Activated T-cell treated with anti-CD3 and anti-CD28 coated beads, Interleukin-2, amount 50 U/mL, for 24 hours (primary cell): ENCODE data around the gene KDM8.
A peak's percentile ranks its signal among the peaks of the same experiment; 100 is the strongest.

Experiments used
- DNase-seq: peaks from one replicate; pipeline ENCODE4 v3.0.0-alpha.2; 2020
- H3K27ac Mint-ChIP-seq: 2 replicates; pipeline ENCODE4 v1.8.0; 2020; ENCODE audit warnings: mild to moderate bottlenecking, mixed read lengths
- H3K27me3 Mint-ChIP-seq: 2 replicates; pipeline ENCODE4 v1.8.0; 2020; ENCODE audit warnings: mixed read lengths
- H3K36me3 Mint-ChIP-seq: 2 replicates; pipeline ENCODE4 v1.8.0; 2020; ENCODE audit warnings: low read depth, mixed read lengths
- H3K4me1 Mint-ChIP-seq: 2 replicates; pipeline ENCODE4 v1.8.0; 2020; ENCODE audit warnings: low read depth, mixed read lengths
- H3K4me3 Mint-ChIP-seq: 2 replicates; pipeline ENCODE4 v1.8.0; 2020; ENCODE audit warnings: mild to moderate bottlenecking, moderate library complexity, mixed read lengths
- H3K9me3 Mint-ChIP-seq: 2 replicates; pipeline ENCODE4 v1.8.0; 2020; ENCODE audit warnings: mixed read lengths

Gene KDM8

DNA sequence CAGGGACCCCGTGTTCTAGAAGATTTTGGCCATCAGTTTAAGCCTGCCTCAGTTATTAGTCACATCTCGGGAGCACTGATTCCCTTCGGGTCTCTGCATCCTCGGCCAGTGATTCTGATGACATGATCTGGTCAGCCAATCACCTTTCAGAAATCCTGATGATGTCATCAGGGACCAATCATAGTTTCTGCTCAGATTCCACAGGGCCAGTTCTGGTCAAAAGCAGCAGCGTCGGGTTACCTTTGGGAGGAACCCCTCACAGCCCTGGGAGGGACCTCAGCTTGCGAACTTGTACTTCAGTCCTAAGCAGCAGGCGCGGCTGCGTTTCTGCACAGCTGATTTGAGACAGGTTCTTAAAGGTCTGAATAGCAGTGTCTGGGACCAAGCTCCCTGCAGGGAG lies 13.9 kb downstream of the KDM8 start:
- H3K36me3 Mint-ChIP-seq, result peaks cover 64% of the 10 kb centered on the region
- H3K4me1 Mint-ChIP-seq, result peaks cover 3% of the 10 kb centered on the region

DNA sequence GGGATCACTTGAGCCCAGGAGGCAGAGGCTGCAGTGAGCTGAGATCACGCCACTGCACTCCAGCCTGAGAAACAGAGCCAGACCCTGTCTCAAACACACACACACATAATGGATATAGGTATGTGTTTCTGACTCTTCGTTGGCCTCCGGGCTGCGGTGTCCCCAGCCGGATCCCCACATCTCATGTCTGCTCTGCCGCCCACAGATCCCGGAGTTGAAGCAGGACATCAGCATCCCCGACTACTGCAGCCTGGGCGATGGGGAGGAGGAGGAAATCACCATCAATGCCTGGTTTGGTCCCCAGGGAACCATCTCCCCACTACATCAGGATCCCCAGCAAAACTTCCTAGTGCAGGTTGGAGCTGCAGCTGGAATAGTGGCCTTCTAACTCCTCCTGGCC lies 15.4 kb downstream of the KDM8 start:
- no peak overlapping the region for H3K4me3 Mint-ChIP-seq
- H3K36me3 Mint-ChIP-seq, result peaks cover 69% of the 10 kb centered on the region
- H3K27ac Mint-ChIP-seq, result no peak overlapping the region
- no peaks in the 10 kb centered on the region for H3K9me3 Mint-ChIP-seq
- DNase-seq, result no peak
- peaks cover 3% of the 10 kb centered on the region for H3K4me1 Mint-ChIP-seq
- H3K27me3 Mint-ChIP-seq, result no peaks in the 10 kb centered on the region

More for the DNA sequence above, 13.9 kb downstream of the KDM8 start:
- H3K4me3 Mint-ChIP-seq, result no peak overlapping the region
- no peaks in the 10 kb centered on the region for H3K27me3 Mint-ChIP-seq
- DNase-seq, result no peak
- peak overlapping the region; percentile 37 for H3K27ac Mint-ChIP-seq
- no peaks in the 10 kb centered on the region for H3K9me3 Mint-ChIP-seq

DNA sequence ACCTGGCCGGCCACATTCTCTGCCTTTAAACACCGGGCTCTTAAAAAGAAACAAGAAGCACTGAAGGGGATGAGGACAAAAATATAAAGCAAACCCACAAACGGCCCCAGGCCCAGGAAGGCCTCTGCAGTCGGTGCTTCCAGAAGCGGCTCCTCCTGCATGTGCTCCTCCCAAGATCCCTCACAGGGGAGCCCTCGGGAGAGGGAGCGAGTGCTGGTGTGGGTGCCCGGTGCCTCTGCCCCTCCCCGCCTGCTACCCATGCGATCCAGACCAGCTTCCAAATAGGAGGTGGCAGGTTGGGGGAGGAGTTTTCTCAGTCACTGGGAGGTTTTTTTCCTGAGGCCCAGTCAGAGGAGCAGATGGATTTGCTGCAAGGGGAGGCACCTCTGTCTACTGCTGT lies 15.8 kb downstream of the KDM8 start:
- Mint-ChIP-seq H3K27ac (no peak overlapping the region), H3K9me3 (no peaks in the 10 kb centered on the region), H3K36me3 (peaks cover 69% of the 10 kb centered on the region), H3K4me3 (no peak overlapping the region), H3K4me1 (peaks cover 5% of the 10 kb centered on the region), H3K27me3 (no peaks in the 10 kb centered on the region)
- DNase-seq, result no peak

DNA sequence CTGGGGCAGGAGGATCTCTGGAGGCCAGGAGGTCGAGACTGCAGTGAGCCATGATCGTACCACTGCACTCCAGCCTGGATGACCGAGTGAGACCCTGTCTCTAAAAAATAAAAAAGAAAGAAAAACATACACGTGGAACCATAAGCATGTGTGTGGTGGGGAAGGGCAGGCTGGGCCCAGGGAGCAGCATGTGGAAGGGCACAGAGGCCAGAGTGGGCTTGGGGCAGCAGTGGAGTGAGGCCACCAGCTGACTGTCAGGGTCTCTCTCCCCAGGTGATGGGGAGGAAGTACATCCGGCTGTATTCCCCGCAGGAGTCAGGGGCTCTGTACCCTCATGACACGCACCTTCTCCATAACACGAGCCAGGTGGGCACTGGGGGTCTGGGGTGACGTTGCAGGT lies 16.8 kb downstream of the KDM8 start:
- Mint-ChIP-seq H3K4me3 (no peak overlapping the region), H3K27me3 (no peaks in the 10 kb centered on the region), H3K9me3 (no peaks in the 10 kb centered on the region), H3K27ac (no peak overlapping the region), H3K4me1 (peaks cover 5% of the 10 kb centered on the region), H3K36me3 (peaks cover 69% of the 10 kb centered on the region)
- no peak for DNase-seq

DNA sequence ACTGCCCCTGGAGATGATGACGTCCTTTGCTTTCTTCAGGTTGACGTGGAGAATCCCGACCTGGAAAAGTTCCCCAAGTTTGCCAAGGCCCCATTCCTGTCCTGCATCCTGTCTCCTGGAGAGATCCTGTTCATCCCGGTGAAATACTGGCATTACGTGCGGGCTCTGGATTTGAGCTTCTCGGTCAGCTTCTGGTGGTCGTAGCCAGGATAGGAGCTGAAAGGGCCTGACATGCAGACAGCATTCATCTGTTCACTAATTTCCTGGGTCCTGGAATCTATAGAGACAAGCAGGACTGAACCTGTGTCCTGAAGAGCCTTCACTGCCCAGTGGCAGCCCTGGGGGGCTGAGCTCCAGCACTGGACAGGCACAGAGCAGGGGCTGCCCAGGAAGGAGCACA lies 17.2 kb downstream of the KDM8 start:
- H3K36me3 Mint-ChIP-seq, result peaks cover 70% of the 10 kb centered on the region
- H3K9me3 Mint-ChIP-seq, result no peaks in the 10 kb centered on the region
- DNase-seq, result no peak
- no peak overlapping the region for H3K4me3 Mint-ChIP-seq
- H3K27ac Mint-ChIP-seq, result no peak overlapping the region
- H3K4me1 Mint-ChIP-seq, result peaks cover 5% of the 10 kb centered on the region
- H3K27me3 Mint-ChIP-seq, result no peaks in the 10 kb centered on the region

DNA sequence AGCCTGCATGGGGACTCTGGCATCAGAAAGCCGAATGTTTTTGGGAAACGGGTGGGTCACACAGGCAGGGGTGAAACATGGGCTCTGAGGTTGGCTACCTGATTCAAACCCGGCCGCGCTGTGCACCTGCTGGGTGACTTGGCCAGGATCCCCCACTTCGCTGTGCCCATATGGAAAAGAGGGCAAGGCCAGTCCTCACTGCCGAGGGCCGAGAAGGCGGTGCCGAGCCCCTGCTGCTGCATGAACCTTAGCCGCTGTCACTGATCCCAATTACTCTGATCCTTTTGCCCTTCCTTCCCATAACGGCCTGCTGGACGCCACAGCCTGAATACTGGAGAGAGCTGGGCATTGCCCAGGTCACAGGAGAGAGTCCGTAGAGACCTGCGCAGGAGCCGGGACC lies 17.7 kb downstream of the KDM8 start:
- Mint-ChIP-seq H3K27me3 (no peaks in the 10 kb centered on the region), H3K36me3 (peaks cover 70% of the 10 kb centered on the region), H3K4me1 (peaks cover 10% of the 10 kb centered on the region), H3K4me3 (no peak overlapping the region), H3K9me3 (no peaks in the 10 kb centered on the region), H3K27ac (peak overlapping the region; percentile 20)
- no peak for DNase-seq

DNA sequence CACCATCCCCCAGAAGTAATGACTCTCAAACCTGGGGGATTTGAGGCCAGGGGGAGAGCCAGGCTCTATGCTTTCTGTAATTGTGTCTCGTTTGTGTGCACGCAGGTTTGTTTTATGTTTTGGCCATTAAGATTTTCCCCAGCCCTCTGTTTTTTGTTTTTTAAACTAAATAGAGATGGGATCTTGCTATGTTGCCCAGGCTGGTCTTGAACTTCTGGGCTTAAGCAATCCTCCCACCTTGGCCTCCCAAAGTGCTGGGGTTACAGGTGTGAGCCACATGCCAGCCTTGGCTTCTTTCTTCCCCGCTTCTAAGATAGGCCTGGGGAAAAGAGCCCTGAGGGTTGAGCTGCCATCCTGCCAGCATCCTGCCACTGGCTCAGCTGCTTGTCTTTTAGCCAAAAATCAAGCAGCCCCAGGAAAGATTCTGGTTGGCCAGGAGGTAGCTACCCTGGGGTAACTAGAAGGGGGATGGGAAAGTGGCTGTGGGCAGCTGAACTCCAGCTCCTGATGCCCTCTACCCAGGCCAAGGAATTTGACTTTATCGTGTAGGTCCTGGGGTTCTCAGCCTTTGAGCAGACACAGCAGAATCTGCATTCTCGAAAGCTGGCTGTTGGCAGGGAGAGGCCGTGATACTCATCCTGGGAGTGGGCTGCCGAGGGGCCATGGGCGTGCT lies 18.4 kb downstream of the KDM8 start:
- no peak for DNase-seq

DNA sequence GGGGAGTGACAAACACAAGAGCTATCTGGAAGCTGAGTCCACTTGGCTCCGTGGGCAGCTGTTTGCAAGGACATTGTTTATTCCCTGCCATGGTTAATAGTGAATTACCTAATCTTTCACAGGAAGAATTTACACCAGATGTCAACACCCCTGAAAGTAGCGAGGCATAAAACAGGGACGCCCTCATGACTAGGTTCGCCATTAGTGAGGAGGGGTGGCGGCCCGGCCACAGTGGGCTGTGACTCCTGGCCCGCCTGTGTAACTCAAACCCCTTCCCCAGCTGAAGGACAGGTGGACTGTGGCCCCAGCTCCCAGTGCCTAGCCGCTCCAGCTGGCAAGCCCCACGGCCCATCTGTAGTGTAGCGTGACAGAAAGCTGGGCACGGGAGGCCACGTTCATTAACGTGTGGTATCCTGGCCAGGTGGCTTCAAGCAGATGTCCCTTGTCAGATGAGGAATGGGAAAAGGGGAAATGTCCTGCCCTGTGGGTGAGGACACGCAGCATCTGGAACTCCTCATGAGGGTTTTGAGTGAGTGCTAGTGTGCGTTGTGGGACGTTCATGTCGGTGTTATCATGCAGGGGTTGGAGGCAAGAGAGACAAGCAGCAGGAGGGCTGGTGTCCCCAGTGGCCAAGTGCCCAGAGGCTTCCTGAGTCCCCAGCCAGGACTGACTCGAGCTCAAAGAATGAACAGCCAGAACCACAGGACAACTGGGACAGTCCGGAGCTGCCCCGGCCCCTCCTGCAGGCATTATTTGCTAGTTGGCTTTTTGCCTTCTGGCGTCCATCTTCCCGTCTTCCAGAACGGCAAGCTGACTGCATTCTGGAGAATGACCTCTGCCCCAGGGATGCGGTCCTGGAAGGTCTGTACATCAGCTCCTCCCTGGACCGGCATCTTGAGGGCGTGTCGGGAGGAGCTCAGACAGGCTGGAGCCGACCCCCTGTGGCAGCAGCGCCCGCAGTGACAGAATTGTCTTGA lies 19.2 kb downstream of the KDM8 start:
- Mint-ChIP-seq H3K4me1 (peaks cover 23% of the 10 kb centered on the region), H3K36me3 (peaks cover 73% of the 10 kb centered on the region), H3K27ac (peak overlapping the region; percentile 73)

More for the DNA sequence above, 18.4 kb downstream of the KDM8 start:
- Mint-ChIP-seq H3K9me3 (no peaks in the 10 kb centered on the region), H3K4me1 (peaks cover 15% of the 10 kb centered on the region), H3K36me3 (peaks cover 71% of the 10 kb centered on the region), H3K4me3 (no peak overlapping the region), H3K27me3 (no peaks in the 10 kb centered on the region), H3K27ac (peak overlapping the region; percentile 73)

DNA sequence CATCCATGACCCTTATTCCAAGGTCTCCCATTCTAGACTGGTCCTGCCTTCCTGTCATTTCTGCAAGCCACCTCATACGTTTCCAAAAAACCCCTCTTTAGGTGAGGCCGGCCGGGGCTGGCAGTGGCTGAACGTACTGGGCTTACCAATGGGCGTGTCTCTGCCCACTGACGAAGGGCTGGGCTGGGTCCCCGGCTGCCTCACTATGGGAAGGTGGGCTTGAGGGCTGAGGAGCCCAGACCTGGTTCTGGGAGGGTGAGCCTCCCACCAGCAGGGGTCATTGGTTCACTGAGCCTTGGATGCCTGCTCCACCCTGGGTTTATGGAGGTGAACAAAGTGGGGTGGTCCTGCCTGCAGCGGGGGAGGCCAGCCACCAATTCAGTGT lies 19.9 kb downstream of the KDM8 start:
- Mint-ChIP-seq H3K36me3 (peaks cover 76% of the 10 kb centered on the region), H3K9me3 (no peaks in the 10 kb centered on the region), H3K27me3 (no peaks in the 10 kb centered on the region), H3K4me3 (no peak overlapping the region), H3K27ac (no peak overlapping the region), H3K4me1 (peaks cover 23% of the 10 kb centered on the region)
- DNase-seq, result no peak

More for the DNA sequence above, 19.2 kb downstream of the KDM8 start:
- Mint-ChIP-seq H3K27me3 (no peaks in the 10 kb centered on the region), H3K4me3 (no peak overlapping the region), H3K9me3 (no peaks in the 10 kb centered on the region)
- DNase-seq, result no peak

DNA sequence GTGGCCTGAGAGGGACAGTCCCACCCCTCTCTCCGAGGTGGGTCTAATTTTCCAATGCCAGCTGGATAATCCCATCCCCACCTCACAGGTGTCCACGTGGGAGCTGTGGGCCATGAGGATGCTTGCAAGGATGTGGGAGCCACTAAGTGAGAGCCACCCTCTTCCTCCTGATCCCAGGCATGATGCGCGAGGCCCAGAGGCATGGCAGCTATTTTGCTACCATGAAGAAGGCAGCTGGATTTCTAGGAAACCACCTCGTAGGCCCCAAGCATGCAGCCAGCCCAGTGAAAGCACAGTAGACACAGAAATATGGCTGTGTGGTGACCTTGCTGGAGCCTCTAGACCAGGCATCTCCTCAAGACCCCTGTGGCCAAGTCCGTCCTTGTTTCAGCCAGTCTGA lies 20.4 kb downstream of the KDM8 start:
- Mint-ChIP-seq H3K36me3 (peaks cover 74% of the 10 kb centered on the region), H3K27me3 (no peaks in the 10 kb centered on the region), H3K9me3 (no peaks in the 10 kb centered on the region), H3K4me3 (no peak overlapping the region), H3K27ac (peak overlapping the region; percentile 73), H3K4me1 (peaks cover 23% of the 10 kb centered on the region)
- no peak for DNase-seq

DNA sequence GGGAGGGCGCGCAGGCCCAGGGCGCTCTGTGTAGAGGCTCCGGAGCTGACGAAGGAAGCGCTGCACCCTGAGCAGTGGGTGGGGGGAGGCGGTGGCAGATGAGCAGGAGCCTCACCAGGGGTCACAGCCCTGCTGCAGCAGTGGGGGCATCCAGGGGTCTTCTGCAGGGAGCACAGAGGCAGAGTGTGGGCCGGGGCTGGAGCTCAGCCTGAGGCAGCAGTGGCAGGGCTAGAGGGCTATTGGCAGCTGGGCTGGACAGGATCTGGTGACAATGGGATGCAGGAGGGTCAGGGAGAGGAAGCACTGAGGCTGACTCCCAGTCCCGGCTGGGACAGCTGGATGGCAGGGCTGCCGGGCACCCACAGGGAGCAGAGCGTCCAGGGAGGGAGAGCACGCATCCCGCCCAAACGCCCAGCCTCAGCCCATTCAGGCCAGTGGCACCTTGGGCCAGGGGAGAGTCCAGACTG lies 21.0 kb downstream of the KDM8 start:
- Mint-ChIP-seq H3K27ac (peak overlapping the region; percentile 73), H3K9me3 (no peaks in the 10 kb centered on the region), H3K4me3 (no peak overlapping the region), H3K4me1 (peaks cover 28% of the 10 kb centered on the region), H3K36me3 (peaks cover 75% of the 10 kb centered on the region), H3K27me3 (no peaks in the 10 kb centered on the region)
- DNase-seq, result no peak

DNA sequence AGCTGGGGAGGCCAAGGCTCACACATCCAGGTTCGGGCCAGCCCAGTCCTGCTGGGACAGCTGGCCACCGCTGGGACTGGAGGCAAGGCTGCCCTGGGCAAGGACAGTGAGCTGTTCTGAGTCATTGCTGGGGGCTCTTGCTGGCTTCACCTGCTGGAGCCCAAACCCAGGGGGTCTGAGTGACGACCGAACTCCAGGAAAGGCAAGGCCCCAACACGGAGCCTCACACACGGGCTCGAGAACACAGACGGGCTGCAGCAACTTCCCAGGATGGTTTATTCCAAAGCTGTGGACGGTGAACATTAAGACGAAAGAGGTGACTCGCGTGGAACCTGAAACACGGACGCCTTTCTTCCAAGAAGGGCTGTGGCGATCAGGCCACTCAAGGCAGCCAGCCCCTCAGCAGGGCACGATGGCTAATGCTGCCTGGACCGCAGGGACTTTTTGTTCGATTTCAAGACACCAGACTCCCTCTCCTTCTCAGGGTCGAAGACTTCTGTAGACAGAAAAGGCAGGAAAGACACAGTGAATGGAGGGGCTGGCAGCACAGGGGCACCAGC lies 21.5 kb downstream of the KDM8 start:
- DNase-seq, result no peak
- H3K27me3 Mint-ChIP-seq, result no peaks in the 10 kb centered on the region
- H3K9me3 Mint-ChIP-seq, result no peaks in the 10 kb centered on the region
- no peak overlapping the region for H3K4me3 Mint-ChIP-seq
- H3K36me3 Mint-ChIP-seq, result peaks cover 78% of the 10 kb centered on the region
- peak overlapping the region; percentile 73 for H3K27ac Mint-ChIP-seq
- peaks cover 32% of the 10 kb centered on the region for H3K4me1 Mint-ChIP-seq

DNA sequence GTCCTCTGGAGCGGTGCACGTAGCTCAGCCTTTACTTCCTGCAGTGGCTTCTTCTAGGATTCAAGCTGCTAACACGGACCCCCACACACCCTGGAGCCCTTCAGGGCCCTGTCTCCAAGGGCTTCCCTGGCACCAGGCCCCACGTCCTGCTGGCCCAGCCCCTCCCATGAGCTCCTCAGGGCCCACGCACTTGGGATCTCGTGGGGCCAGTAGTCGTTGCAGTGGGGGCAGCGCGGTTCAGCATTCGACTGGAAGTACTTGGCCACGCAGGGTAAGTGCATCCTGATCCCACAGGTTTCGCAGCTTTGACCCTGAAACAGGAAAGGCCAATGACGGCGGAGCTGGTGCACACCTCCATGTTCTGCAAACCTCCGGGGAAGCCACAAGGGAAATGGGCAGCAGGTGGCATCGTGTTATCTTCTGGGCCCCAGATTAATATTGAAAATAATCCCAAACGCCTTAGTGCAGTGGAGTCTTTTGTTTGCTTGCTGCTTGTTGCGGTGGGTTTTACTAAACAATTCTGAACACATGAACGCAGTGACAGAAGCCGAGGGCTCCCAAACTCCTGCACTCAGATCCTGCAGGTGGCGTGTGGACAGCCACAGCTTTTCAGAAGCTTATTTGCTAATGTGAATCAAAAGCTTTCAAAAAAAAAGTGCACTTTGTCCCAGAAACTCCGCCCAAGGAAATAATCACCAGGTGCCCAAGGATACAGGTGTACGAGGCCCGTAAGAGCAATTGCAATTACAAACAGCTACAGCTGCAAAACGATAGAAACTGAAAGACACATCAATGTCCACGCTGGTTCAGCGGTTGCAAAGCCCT lies 22.4 kb downstream of the KDM8 start:
- peaks cover 78% of the 10 kb centered on the region for H3K36me3 Mint-ChIP-seq
- peaks cover 40% of the 10 kb centered on the region for H3K4me1 Mint-ChIP-seq
- DNase-seq, result no peak

DNA sequence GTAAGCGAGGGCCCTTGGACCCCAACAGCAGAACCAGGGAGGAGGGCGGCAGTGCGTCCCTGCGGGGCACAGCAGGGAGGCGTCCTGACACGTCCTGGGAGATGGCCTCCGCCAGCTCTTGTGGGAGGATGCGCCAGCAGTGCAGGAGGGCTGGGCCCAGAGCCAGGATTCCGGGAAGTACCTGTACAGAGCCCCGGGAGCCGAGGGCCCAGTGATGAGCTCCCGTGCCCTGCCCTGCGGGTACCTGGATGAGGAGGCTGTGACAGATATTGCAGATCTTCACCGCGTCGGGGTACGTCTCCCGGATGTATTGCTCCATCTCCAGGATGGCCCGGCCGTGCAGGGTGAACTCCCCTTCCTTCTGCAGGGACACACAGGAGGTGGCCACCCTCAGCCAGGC lies 23.1 kb downstream of the KDM8 start:
- Mint-ChIP-seq H3K4me3 (no peak overlapping the region), H3K27me3 (no peaks in the 10 kb centered on the region), H3K36me3 (peaks cover 85% of the 10 kb centered on the region), H3K9me3 (no peaks in the 10 kb centered on the region), H3K27ac (peak overlapping the region; percentile 65), H3K4me1 (peaks cover 46% of the 10 kb centered on the region)
- DNase-seq, result no peak

More for the DNA sequence above, 22.4 kb downstream of the KDM8 start:
- no peak overlapping the region for H3K4me3 Mint-ChIP-seq
- no peaks in the 10 kb centered on the region for H3K9me3 Mint-ChIP-seq
- H3K27ac Mint-ChIP-seq, result peak overlapping the region; percentile 73
- no peaks in the 10 kb centered on the region for H3K27me3 Mint-ChIP-seq
